Stimulated activated CD4-positive, alpha-beta T cell treated with anti-CD3 and anti-CD28 coated beads, Interleukin-1b, Interleukin-23, amount 100 ng/mL, for 24 hours (primary cell): Measurements from ENCODE around the gene SEPTIN3.
"Not testable (repeated sequence)": the region's sequence is repeated elsewhere in the genome, so short reads cannot be mapped to it uniquely, and the experiment has no call there.

Source experiments
- DNase-seq, 4 experiments: peaks; one replicate each; pipeline ENCODE4 v3.0.0-alpha.2; 2020; ENCODE audit warnings: low read depth in 4 of 4, low spot score in 1 of 4

The SEPTIN3 gene

DNA sequence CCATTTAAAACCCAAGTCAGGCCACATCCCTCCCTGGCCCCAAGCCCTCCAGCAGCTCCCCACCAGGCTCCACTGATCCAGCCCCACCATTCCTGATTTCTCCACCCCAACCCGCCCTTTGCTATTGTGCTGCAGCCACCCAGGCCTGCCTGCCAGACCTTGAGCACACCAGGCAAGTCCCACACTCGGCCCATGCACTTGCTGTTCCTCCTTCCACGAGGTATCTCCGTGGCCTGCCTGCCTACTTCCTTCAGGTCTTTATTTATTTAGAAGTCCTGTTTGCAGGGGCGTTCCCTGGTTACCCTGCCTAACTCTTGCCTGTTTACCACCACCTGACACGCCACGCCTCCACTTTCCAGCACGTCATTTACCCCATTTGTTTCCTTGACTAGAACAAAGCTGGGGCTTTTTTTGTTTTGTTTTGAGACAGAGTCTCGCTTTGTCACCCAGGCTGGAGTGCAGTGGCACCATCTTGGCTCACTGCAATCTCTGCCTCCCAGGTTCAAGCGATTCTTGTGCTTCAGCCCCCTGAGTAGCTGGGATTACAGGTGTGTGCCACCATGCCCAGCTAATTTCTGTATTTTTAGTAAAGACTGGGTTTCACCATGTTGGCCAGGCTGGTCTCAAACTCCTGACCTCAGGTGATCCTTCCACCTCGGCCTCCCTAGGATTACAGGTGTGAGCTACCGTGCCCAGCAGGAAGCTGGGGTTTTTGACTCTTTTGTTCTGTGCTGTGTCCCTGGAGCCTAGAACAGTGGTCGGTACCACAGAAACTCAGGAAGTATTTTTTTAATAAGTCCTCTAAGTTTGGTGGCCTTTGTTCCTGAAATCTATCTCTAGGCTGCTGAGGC is 29.0 kb upstream of the SEPTIN3 start:
- DNase-seq, result peak; percentile 86 to 92 (median 89)

DNA sequence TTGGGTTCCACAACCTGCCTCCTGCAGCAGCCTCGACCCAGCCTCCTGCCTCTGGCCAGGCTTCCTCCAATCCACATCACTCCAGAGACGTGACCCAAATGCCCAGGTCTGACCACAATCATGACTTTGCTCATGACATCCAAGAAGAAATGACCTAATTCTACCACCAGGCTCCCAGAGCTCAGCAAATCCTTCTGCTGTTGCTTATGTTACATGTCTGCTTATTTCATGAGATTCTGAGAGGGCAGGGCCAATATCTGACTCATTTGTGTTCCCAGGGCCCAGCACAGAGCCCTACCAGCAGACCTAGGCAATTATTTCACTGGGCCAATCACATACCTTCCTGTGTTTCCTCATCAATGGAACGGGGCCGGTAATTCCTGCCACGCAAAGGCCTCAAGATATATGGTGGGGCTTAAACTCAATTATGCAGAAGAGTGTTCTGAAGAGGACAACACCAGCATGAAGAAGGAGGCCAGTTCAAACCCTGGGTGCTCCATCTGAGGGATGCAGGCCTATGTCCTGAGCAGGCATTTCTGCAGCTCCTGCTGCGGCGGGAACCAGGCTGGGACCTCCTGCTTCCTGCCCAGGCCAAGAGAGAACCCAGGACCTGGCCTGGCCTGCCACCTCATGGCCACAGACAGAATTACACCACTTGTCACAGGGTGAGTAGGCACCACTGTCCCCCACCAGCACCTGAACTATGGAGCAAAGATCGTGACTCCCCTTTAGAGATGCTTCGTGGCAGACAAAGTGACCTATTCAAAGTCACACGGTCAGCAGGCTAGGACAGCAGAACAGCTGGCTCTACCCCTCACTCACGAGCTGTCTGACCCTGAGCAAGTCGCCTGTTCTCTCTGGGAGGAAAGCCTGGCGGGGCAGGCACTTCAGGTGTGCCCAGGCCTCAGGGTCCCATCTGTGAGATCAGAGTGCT is 28.1 kb upstream of the SEPTIN3 start:
- peak; percentile 64 to 72 (median 66) for DNase-seq

DNA sequence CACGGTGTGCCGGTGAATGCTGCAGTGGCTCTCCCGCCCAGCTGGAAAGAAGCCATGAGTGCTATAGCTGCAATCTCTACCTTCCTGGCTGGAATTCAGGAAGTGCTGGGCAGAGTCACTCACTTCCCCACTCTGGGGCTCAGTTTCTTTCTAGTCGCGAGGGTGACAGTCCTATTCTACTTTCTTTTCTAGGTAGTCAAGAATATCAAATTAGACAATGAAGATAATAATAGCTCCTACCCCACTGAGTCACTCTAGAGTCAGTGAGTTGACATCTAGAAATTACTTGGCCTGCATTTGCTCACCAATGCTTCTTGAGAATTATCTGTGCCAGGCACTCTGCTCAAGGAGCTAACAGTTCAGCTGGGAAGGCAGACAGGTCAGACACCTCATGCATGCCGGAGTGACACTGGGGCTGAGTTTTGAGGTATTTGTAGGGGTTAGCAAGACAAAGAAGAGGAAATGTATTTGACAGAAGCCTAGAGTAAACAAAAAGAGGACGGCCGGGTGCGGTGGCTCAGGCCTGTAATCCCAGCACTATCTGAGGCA is 25.5 kb upstream of the SEPTIN3 start:
- no peak for DNase-seq

DNA sequence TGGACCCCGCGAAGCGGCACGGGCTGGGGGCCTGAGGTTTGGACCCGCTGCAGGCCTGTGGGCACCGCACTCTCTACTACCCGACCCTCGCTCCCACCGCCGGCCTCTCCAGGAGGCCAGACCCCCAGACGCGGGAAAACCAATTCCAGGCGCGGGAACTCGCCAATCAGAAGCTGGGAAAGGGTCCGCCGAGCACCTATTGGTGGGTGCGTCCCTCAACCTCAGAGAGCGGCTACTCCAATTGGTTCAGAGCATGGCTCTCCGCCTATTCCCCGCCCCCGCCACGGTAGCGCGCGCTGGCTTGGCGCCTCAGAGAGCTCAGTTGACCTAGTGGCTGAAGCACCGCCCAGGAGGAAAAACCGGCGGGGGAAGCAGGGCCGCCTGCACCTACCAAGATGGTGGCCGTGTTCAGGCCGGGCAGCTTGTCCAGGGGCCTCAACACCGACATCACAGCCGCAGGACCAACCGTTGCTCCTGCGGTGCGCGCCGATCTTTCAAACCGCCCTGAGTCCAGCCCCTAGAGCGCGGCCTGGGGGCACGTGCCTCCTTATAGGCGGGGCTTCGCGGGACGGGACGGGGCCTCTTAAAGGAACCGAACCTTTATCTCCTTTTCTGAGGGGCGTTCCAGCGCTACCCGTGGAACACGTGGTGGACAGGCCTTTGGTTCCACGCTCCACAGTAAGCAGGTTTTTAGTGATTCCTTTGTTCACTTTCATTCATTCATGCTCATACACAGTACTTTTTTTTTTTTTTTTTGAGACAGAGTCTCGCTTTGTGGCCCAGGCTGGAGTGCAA is 22.4 kb upstream of the SEPTIN3 start, which contains the start of gene CENPM:
CENPM (minus strand) TSS at position 524 of the 795 bp plus-strand sequence; CDS start at position 448, 76 bp downstream.
- peak; percentile 78 to 96 (median 84) for DNase-seq

DNA sequence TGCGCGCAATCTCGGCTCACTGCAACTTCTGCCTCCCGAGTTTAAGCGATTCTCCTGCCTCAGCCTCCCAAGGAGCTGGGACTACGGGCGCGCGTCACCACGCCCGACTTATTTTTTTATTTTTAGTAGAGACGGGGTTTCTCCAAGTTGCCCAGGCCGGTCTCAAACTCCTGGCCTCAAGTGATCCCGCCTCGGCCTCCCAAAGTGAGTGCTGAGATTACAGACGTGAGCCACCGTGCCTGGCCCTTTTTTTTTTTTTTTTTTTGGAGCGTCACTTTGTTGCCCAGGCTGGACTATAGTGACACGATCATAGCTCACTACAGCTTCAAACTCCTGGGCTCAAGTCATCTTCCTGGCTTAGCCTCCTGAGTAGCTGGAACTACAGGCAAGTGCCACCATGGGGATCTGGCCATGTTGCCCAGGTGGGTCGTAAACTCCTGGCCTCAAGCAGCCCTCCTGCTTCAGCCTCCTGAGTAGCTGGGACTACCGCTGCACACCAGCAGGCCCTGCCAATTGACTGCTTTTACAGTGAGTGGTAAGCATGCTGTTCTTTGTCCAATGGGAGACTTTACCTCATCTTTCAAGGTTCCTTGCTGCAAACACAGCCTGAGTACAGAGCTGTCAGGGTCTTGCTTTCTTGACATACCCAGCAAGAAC is 21.7 kb upstream of the SEPTIN3 start:
- no peak for DNase-seq

DNA sequence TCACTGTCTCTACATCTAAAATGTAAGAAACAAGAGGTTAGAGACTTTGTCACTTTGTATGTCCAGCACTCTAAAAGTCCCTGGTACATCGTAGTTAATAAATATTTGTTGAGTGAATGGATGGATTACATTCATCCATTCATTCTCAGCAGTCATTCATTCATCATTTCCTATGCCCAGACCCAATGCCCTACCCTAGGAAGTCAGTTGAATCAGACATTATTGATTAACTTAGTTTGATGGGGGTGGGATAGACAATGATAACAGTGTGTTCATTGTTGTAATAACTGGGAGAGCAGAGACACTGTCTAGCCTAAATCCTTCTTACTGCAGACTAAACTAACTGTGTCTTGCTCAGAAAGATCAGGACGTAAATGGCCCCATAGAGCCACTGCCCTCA is 21.1 kb upstream of the SEPTIN3 start:
- no peak for DNase-seq

DNA sequence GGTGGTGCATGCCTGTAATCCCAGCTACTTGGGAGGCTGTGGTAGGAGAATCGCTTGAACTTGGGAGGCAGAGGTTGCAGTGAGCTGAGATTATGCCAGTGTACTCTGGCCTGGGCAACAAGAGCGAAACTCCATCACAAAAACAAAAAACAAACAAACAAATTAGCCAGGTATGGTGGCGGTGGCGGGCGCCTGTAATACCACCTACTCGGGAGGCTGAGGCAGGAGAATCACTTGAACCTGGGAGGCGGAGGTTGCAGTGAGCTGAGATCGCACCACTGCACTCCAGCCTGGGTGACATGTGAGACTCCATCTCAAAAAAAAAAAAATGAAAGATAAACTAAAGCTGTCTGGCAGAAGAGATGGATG is 20.3 kb upstream of the SEPTIN3 start:
- DNase-seq, result not testable (repeated sequence)

DNA sequence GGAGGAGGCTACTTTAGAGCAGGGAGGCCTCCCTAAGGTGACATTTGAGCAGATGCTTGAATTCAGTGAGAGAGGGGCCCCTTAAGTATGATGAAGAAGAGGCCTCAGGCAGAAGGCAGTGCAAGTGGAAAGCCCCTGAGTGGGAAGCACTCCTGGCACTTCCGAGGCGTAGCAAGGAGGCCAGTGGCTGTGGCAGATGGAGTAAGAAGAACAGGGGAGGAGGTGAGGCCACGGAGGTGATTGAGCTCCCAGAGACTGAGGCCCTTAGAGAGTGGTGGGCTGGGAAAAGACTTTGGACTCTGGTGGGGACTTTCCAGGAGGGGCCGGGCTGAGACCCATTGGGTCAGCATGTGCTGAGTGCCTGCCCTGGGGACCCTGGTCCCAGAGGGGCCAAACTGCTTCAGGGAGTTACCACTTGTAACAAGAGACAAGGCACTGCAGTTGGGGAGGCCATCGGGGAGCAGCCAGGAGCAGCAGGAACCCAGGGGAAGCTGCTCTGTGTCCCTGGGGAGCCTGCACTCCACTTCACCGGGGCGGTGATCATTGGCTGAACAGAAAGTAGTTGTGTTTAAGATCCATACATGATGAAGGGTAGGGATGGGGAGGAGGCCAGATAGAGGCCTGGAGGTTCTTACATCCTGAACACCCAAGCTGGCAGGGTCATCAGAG is 19.8 kb upstream of the SEPTIN3 start:
- no peak for DNase-seq

DNA sequence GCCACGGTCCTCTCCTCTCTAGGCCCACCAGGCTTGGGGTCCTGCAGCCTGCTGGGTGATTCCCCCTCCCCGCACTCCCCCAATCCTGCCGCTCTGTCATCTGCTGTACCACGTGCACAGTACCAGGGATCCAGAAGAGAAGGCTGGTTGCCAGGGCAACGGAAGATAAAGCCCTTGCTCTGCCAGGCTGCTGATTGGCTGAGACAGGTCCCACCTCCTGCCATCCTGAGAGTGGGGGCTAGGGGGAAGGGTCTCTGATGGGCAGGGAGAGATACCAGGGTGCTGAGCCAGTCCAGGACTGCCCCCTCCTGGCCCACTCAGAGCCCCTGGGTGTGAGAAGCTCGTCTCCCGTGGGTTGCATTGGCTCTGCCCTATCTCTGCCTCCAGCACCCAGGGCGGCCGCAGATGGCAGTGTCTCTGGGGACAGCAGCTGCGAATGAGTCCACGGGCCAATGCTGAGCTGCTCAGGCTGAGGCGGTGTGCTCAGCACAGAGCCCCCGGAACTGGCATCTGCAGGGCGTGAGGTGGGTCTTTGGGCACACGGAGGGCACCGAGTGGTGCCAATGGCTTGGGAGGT is 17.3 kb upstream of the SEPTIN3 start, which contains the start of gene SMIM45:
SMIM45 (plus strand) TSS at position 253 of the 577 bp plus-strand sequence.
- DNase-seq, result no peak

DNA sequence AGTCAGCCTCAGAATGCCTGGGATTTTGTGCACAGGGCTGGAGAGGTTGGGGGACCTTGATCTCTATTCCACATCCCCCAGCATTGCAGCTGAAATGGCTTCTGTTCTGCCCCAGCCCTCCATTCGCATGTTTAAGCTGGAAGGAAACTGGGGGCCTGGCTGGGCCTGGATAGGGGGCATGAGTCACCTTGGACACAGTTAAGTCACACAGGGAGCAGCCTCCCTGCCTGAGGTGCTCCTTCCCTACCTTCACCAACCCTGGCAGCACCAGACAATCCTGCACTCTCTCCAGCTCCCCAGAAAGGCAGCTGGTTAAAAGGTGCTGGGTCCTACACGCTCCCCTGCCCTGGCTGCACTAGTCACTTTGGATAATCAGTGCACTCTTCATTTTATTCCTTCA is 16.5 kb upstream of the SEPTIN3 start:
- no peak for DNase-seq

DNA sequence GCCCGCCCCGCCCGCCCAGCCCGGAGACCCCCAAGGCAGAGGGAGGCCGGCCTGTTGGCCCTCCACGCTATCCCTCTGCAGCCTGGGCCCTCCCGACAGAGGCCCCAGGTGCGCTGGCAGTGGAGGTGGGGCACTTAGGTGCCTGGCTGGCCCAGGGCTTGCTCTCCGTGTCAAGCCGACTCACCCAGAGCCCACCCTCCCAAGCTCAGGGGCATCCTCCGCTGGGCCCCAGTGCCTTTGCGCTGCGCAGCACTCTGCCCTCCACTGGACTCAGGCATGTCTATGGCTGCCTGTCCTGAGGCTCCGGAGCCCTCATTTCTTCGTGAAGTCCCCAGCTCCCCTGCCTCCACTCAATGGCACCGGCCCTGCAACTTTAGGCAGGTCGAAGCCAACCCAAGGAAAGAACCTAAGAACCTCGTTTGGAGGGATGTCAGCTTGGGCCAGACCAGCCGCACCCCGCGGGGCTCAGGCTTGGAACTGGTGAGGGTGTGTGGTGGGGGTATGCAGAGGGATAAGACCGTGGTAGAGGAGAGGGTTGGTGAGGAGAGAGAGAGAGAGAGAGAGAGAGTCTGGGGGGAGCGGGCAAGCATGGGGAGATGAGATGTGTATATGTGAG is 11.2 kb upstream of the SEPTIN3 start:
- no peak for DNase-seq

DNA sequence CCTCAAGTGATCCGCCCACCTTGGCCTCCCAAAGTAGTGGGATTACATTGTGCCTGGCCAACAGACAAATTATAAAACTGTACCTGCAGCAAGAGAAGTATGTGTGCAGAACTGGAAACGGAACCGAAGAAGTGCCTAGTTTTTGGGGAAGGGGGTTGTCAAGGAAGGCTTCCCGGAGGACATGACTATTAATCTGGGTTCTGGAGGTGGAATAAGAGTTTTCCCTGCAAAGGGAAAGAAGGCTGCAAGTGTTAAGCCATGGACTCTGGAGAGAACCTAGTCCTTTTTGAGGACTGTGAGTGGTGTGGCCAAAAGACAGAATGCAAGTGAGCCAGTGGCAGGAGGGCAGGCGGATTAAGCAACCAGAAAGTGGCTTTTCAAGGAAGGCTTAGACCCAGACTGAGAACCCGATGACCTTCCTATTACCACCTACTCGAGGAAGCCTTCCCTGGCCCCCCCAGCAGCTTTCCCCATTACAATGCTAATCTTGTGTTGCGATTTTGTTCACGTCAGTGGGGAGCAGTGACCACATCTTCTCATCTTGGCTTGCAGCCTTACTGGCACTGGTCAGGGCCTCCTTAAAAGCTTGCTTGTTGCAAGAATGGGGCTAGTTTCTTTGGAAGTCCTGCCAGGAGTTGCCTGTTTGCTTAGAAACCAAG is 5.7 kb upstream of the SEPTIN3 start:
- DNase-seq, result no peak

DNA sequence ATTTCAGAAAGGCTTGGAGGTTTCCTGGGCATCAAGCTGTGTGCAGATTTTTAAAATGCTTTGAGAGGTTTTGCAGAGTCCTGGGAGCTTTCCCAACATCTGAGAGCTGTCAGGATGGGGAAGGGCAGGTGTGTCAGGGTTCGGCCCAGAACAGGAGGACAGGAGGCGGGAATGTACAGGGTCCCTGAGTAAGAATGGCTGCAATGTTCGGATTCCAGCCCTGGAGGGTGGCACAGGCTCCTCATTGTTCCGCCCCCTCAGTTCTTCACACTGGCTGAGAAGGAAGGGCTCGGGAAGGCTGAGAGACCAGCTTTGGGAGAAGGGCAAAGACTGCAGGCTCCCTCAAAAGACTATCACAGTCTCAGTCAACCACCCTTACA is 5.1 kb upstream of the SEPTIN3 start:
- DNase-seq, result no peak

DNA sequence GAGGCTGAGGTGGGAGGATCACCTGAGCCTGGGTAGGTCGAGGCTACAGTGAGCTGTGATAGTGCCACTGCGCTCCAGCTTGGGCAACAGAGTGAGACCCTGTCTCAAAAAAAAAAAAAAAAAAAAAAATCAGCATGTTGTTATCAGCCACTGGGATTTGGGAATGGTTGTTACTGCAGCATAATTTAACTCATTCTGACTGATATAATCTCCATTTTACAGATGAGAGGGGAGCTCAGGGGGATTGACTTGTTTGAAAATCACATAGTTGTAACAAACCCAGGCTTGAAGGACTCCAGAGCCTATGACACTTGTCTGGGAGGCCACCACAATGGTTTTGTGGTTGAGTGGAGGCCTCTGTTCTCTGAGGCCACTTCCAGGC is 3.0 kb upstream of the SEPTIN3 start:
- DNase-seq, result no peak

DNA sequence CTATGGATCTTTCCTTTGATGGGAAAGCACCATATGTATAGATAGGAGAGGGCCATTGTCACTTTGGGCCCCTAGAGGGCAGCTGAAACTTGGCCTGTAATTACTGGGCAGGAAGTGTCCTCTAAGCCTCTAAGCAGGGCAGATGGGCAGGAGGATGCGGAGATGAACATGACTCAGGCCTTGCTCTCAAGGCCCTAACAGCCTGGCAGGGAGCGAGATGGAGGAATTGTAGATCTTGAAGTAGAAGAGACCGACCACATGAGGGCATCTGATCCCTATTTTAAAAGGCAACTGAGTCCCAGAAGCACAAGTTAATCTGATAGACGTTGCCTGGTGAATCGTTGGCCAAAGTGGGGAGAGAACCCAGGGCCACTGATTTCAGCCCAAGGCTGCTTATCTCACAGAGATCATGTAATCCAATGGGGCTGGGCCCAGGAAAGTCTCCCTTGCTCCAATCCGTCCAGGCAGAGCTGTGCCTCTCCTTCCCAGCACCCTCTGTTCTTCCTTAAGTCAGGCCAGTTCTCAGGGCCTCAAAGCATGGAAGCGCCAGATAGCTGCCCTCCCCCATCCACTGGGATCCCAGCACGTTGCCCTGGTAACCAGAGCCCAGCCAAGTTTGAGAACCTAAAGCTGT is 2.5 kb upstream of the SEPTIN3 start:
- no peak for DNase-seq

DNA sequence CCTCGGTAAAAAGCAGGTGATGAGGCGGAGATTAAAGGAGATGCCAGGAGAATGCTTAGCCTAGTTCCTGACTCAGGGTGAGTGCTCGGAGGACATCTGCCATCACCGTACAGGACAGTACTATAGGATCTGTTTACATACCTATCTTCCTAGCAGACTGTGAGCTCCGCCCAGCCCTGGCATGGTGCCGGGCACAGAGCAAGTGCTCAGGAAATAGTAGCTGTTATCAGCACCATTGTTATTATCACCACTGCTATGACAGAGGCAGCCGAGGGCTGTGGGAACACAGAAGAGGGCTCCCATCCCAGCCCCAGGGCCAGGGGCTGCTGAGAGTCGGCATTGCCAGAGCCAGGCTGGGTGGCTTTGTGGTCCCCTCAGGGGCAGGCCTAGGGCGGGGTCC is 642 bp upstream of the SEPTIN3 start:
- DNase-seq, result no peak

DNA sequence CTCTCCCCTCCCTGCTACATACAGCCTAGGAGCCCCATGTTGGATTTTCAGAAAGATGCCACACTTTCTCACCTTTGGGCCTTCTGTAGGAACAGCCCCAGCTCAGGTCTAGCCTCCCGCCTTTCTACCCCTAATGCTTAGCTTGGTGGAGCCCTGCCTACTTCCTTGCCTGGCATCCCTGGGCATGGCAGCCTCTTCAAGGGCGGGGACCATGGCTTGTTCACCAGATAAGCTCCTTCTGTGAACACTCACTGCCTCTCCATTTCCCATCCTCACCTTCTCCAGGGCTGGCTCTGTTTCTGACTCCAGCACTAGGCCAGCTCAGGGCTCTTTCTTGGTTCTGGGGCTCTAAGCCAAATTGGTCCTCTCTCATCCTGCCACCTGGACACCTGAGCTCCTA is 1.4 kb downstream of the SEPTIN3 start:
- no peak for DNase-seq

DNA sequence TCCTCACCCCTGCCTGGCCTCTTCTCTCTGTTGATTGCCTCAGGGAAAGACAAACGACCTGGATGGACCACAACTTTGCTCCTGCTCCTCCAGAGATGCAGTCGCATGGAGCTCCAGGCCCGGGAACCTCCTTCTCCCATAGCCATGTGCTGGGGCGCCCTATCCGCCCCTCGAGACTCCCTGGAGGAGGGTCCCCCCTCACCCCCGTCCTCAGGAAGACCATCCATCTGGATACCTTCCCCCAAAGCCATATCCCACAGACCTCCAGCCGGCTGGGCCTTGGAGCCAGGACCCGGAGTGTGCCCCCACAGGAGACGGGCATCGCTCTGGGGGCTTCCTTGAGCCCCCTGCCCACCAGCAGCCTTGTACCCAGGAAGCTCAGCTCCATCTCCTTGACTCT is 2.2 kb downstream of the SEPTIN3 start:
- no peak for DNase-seq
